SK-N-SH (cell line): Measurements from ENCODE around the gene PDE2A. TPM values are rescaled to one million over a fixed set of nuclear protein-coding genes. Genes with fewer than 3 reads are reported as not detected.

Experiments used
- CTCF ChIA-PET: fragments of 300-600, 350-600 bp; formaldehyde crosslinking; extraction: SDS; loops from one replicate; lab custom pipeline; 2021; lab: Yijun Ruan, JAX
- POLR2A ChIA-PET: fragments of 350-600 bp; sonication (Branson Sonifier 250); formaldehyde crosslinking; extraction: SDS; loops from one replicate; lab custom pipeline; 2020; ENCODE audit warnings: antibody characterized with exemption, inconsistent platforms; lab: Yijun Ruan, JAX
- DNase-seq: peaks from one replicate; pipeline ENCODE4 v3.0.0; 2012
- H2AFZ ChIP-seq: fragments of 200-600 bp; sonication (generic); 2 replicates; pipeline ENCODE4 v1.8.1; 2016; ENCODE audit warnings: antibody characterized with exemption, mild to moderate bottlenecking, low read depth
- H3F3A ChIP-seq: fragments of 200-600 bp; sonication (generic); replicated peaks from 2 replicates; pipeline ENCODE3; 2016; ENCODE audit warnings: antibody characterized with exemption, mild to moderate bottlenecking; ENCODE audit not compliant: insufficient read depth
- H3K27ac ChIP-seq, 2 experiments: fragments of 200-500 bp in 1 of 2; fragments of 200-600 bp in 1 of 2; sonication (Bioruptor generic) in 1 of 2; sonication (generic), shearing (Covaris generic) in 1 of 2; 2 replicates each; pipeline versions ENCODE4 v1.5.1 to v1.6.1; 2014 to 2016; ENCODE audit warnings: low read depth in 2 of 2, inconsistent platforms in 1 of 2, low read length in 1 of 2, mild to moderate bottlenecking in 1 of 2, mixed read lengths in 1 of 2
- H3K27me3 ChIP-seq: fragments of 200-600 bp; sonication (generic), shearing (Covaris generic); 2 replicates; pipeline ENCODE4 v1.6.1; 2016; ENCODE audit warnings: mixed run types; ENCODE audit not compliant: insufficient read depth
- H3K36me3 ChIP-seq, 2 experiments: fragments of 200-500 bp in 1 of 2; fragments of 200-600 bp in 1 of 2; sonication (Bioruptor generic) in 1 of 2; sonication (generic) in 1 of 2; replicated peaks in 1 of 2; 2 replicates each; pipeline versions ENCODE3 to v1.5.1; 2014 to 2016; ENCODE audit warnings: low read length in 1 of 2, mild to moderate bottlenecking in 1 of 2; ENCODE audit not compliant: insufficient read depth in 2 of 2, control insufficient read depth in 1 of 2
- H3K4me1 ChIP-seq, 2 experiments: fragments of 200-500 bp in 1 of 2; fragments of 200-600 bp in 1 of 2; sonication (Bioruptor generic) in 1 of 2; sonication (generic), shearing (Covaris generic) in 1 of 2; 2 replicates each; pipeline versions ENCODE4 v1.5.1 to v1.6.1; 2014 to 2016; ENCODE audit warnings: low read depth in 1 of 2, low read length in 1 of 2, mixed run types in 1 of 2; ENCODE audit not compliant: insufficient read depth in 2 of 2, control insufficient read depth in 1 of 2
- H3K4me2 ChIP-seq: fragments of 200-600 bp; sonication (generic), shearing (Covaris generic); 2 replicates; pipeline ENCODE4 v1.6.1; 2017; ENCODE audit warnings: mixed run types
- H3K4me3 ChIP-seq, 2 experiments: fragments of 200-500 bp in 1 of 2; fragments of 200-600 bp in 1 of 2; sonication (Bioruptor generic) in 1 of 2; sonication (generic), shearing (Covaris generic) in 1 of 2; 2 replicates each; pipeline versions ENCODE4 v1.5.1 to v1.8.1; 2014 to 2016; ENCODE audit warnings: low read depth in 2 of 2, inconsistent platforms in 1 of 2, low read length in 1 of 2, mild to moderate bottlenecking in 1 of 2, mixed read lengths in 1 of 2, moderate library complexity in 1 of 2
- H3K79me2 ChIP-seq: fragments of 200-600 bp; sonication (generic); 2 replicates; pipeline ENCODE4 v1.8.1; 2017; ENCODE audit warnings: mild to moderate bottlenecking; ENCODE audit not compliant: insufficient read depth
- H3K9ac ChIP-seq: fragments of 200-600 bp; sonication (generic); 2 replicates; pipeline ENCODE4 v1.6.1; 2017; ENCODE audit warnings: mixed run types
- H3K9me2 ChIP-seq: fragments of 200-600 bp; sonication (generic); 2 replicates; pipeline ENCODE4 v1.6.1; 2017; ENCODE audit warnings: mixed run types
- H3K9me3 ChIP-seq: fragments of 200-600 bp; sonication (generic); 2 replicates; pipeline ENCODE4 v1.6.1; 2017; ENCODE audit warnings: mixed run types, mild to moderate bottlenecking, moderate library complexity
- H4K20me1 ChIP-seq: fragments of 200-600 bp; sonication (generic); 2 replicates; pipeline ENCODE4 v1.6.1; 2017; ENCODE audit warnings: mild to moderate bottlenecking, mixed run types; ENCODE audit not compliant: insufficient read depth
- CHD2 ChIP-seq: fragments of 150-350 bp; IDR thresholded peaks from 2 replicates; pipeline ENCODE4 v1.6.1; 2018; ENCODE audit warnings: low read length; ENCODE audit not compliant: partially characterized antibody
- EP300 ChIP-seq, 2 experiments: IDR thresholded peaks; 2 replicates each; pipeline versions ENCODE4 v1.4.0 to v1.6.1; 2012; ENCODE audit warnings: borderline replicate concordance in 1 of 2, low read depth in 1 of 2, low read length in 1 of 2
- EZH2phosphoT487 ChIP-seq: fragments of 200-600 bp; sonication (generic); IDR thresholded peaks from 2 replicates; pipeline ENCODE4 v1.6.1; 2017; ENCODE audit warnings: low read depth, mixed run types, mild to moderate bottlenecking, antibody characterized with exemption, moderate library complexity, borderline replicate concordance
- FOSL2 ChIP-seq: IDR thresholded peaks from 2 replicates; pipeline ENCODE4 v1.4.0; 2012; ENCODE audit warnings: low read depth, mild to moderate bottlenecking, moderate library complexity, borderline replicate concordance
- GATA2 ChIP-seq: sonication (generic); formaldehyde crosslinking; IDR thresholded peaks from 2 replicates; pipeline ENCODE4 v1.5.0; 2020; ENCODE audit warnings: mild to moderate bottlenecking, missing genetic modification reagents
- JUND ChIP-seq: IDR thresholded peaks from 2 replicates; pipeline ENCODE4 v1.4.0; 2012
- MAX ChIP-seq: IDR thresholded peaks from 2 replicates; pipeline ENCODE4 v1.4.0; 2012; ENCODE audit warnings: low read depth
- MEF2A ChIP-seq: IDR thresholded peaks from 2 replicates; pipeline ENCODE4 v1.4.0; 2012; ENCODE audit warnings: low read depth, borderline replicate concordance
- MXI1 ChIP-seq: IDR thresholded peaks from 2 replicates; pipeline ENCODE4 v1.6.1; 2012; ENCODE audit warnings: mild to moderate bottlenecking, low read depth, low read length, improper control_type of control experiment
- NFIC ChIP-seq: IDR thresholded peaks from 2 replicates; pipeline ENCODE4 v1.4.0; 2012; ENCODE audit warnings: borderline replicate concordance
- POLR2AphosphoS5 ChIP-seq: IDR thresholded peaks from 2 replicates; pipeline ENCODE4 v1.6.1; 2012; ENCODE audit warnings: low read depth, low read length
- RCOR1 ChIP-seq: fragments of 150-350 bp; IDR thresholded peaks from 2 replicates; pipeline ENCODE4 v1.6.1; 2017; ENCODE audit warnings: antibody characterized with exemption, low read length
- RFX5 ChIP-seq: IDR thresholded peaks from 2 replicates; pipeline ENCODE4 v1.6.1; 2012; ENCODE audit warnings: mild to moderate bottlenecking, improper control_type of control experiment, low read length
- RXRA ChIP-seq: IDR thresholded peaks from 2 replicates; pipeline ENCODE4 v1.4.0; 2012; ENCODE audit warnings: low read depth, mild to moderate bottlenecking, borderline replicate concordance
- SMC3 ChIP-seq: IDR thresholded peaks from 2 replicates; pipeline ENCODE4 v1.6.1; 2012; ENCODE audit warnings: low read depth, low read length, improper control_type of control experiment
- ZBTB33 ChIP-seq: IDR thresholded peaks from 2 replicates; pipeline ENCODE4 v1.4.0; 2012; ENCODE audit warnings: low read depth, borderline replicate concordance
- WGBS: methylation state at CpG from one replicate; pipeline ENCODE4 v1.1.6; 2017; ENCODE audit warnings: low lambda C conversion rate; 5-methylcytosine and 5-hydroxymethylcytosine counted together
- polyA plus RNA-seq, 3 experiments: library from polyadenylated mRNA; depleted of rRNA; stranded (reverse); fragments of >200 nt; gene quantifications; 2 replicates each; pipeline ENCODE4 v1.2.3, GENCODE V29; 2012
- TF ChIP-seq, protein P1 (sequence below): IDR thresholded peaks from 2 replicates; pipeline ENCODE4 v1.4.0; 2012; ENCODE audit warnings: low read depth, borderline replicate concordance
- TF ChIP-seq, protein P2 (sequence below): fragments of 200-600 bp; sonication (generic); IDR thresholded peaks from 2 replicates; pipeline ENCODE4 v1.6.1; 2017; ENCODE audit warnings: antibody characterized with exemption, mild to moderate bottlenecking, moderate library complexity
- TF ChIP-seq, protein P3 (sequence below): fragments of 150-350 bp; IDR thresholded peaks from 2 replicates; pipeline ENCODE4 v1.6.1; 2017; ENCODE audit warnings: antibody characterized with exemption, low read length, low read depth, borderline replicate concordance

PDE2A gene
- polyA plus RNA-seq, 1 of the 3 experiments (the other 2 are of a cell fraction): 0.43 TPM

DNA sequence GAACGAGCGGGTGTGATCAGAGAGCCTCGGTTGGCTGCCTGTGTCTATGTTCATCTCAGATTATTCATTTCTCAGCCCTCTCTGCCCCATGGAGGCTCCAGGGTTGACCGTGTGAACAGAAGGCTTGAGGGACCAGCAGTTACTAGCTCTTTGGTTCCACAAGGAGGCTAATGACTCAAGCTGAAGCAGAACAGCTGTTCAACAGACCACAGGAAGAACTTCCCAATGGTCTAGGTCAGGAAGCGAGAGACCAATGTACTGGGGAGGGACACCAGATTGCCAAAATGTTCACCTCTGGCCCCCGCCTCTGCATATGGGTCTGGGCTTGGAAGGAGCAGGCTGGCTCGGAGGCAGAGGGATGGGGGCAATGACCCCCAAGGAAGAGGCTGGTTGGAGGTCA is 14.7 kb upstream of the PDE2A start:
- ChIA-PET CTCF (interaction anchor here (1.5 to 1.8 kb wide), 3 partner anchors 100 to 115 kb away, joined by 3 to 5 read pairs (median 4); no protein-coding TSS in a partner anchor), POLR2A (no interaction called here)
- H3F3A ChIP-seq: no peaks in the 10 kb centered on the region
- no peak overlapping the region for H3K9ac ChIP-seq
- H3K27ac ChIP-seq: no peak overlapping the region
- peaks cover 0 to 62% of the 10 kb centered on the region in 2 experiments for H3K36me3 ChIP-seq
- no peaks in the 10 kb centered on the region for H3K79me2 ChIP-seq
- peaks cover 0 to 20% of the 10 kb centered on the region in 2 experiments; a peak in 1 of 4 replicates for H3K4me1 ChIP-seq
- H2AFZ ChIP-seq: no peak overlapping the region
- H3K9me3 ChIP-seq: no peaks in the 10 kb centered on the region
- TF ChIP-seq, protein P1, sequence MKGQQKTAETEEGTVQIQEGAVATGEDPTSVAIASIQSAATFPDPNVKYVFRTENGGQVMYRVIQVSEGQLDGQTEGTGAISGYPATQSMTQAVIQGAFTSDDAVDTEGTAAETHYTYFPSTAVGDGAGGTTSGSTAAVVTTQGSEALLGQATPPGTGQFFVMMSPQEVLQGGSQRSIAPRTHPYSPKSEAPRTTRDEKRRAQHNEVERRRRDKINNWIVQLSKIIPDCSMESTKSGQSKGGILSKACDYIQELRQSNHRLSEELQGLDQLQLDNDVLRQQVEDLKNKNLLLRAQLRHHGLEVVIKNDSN: no peak
- TF ChIP-seq FOSL2: no peak
- WGBS: 93% methylated on average over 6 of the region's 7 CpGs
- H3K4me3 ChIP-seq: no peak overlapping the region
- no peaks in the 10 kb centered on the region for H3K9me2 ChIP-seq
- H3K4me2 ChIP-seq: no peak overlapping the region
- no peaks in the 10 kb centered on the region for H3K27me3 ChIP-seq
- no peak for DNase-seq
- peaks cover 8% of the 10 kb centered on the region for H4K20me1 ChIP-seq

GRCh38 chr11:72688486-72688885 is 14.3 kb upstream of the PDE2A start:
- CTCF ChIA-PET: interaction anchor here (1.1 to 1.8 kb wide), 3 partner anchors 100 to 103 kb away, joined by 3 to 5 read pairs (median 4); no protein-coding TSS in a partner anchor
- Histone ChIP-seq H3K4me3 (no peak overlapping the region), H3K9ac (no peak overlapping the region), H3K79me2 (no peaks in the 10 kb centered on the region), H3K9me2 (no peaks in the 10 kb centered on the region), H3K9me3 (no peaks in the 10 kb centered on the region), H3F3A (no peaks in the 10 kb centered on the region), H3K4me2 (no peak overlapping the region), H3K36me3 (peaks cover 0 to 60% of the 10 kb centered on the region in 2 experiments), H2AFZ (no peak overlapping the region), H4K20me1 (peaks cover 12% of the 10 kb centered on the region), H3K4me1 (peaks cover 0 to 20% of the 10 kb centered on the region in 2 experiments; a peak in 1 of 4 replicates), H3K27ac (no peak overlapping the region), H3K27me3 (no peaks in the 10 kb centered on the region)
- 91% methylated on average over 7 of the region's 7 CpGs for WGBS
- no peak for DNase-seq
- POLR2A ChIA-PET: no interaction called here
- no peak for TF ChIP-seq EZH2phosphoT487
- TF ChIP-seq, protein P2, sequence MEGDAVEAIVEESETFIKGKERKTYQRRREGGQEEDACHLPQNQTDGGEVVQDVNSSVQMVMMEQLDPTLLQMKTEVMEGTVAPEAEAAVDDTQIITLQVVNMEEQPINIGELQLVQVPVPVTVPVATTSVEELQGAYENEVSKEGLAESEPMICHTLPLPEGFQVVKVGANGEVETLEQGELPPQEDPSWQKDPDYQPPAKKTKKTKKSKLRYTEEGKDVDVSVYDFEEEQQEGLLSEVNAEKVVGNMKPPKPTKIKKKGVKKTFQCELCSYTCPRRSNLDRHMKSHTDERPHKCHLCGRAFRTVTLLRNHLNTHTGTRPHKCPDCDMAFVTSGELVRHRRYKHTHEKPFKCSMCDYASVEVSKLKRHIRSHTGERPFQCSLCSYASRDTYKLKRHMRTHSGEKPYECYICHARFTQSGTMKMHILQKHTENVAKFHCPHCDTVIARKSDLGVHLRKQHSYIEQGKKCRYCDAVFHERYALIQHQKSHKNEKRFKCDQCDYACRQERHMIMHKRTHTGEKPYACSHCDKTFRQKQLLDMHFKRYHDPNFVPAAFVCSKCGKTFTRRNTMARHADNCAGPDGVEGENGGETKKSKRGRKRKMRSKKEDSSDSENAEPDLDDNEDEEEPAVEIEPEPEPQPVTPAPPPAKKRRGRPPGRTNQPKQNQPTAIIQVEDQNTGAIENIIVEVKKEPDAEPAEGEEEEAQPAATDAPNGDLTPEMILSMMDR: no peak
- no peak for TF ChIP-seq MXI1
- no peak for TF ChIP-seq CHD2
- TF ChIP-seq SMC3: no peak
- TF ChIP-seq RXRA: no peak
- TF ChIP-seq, protein P3, sequence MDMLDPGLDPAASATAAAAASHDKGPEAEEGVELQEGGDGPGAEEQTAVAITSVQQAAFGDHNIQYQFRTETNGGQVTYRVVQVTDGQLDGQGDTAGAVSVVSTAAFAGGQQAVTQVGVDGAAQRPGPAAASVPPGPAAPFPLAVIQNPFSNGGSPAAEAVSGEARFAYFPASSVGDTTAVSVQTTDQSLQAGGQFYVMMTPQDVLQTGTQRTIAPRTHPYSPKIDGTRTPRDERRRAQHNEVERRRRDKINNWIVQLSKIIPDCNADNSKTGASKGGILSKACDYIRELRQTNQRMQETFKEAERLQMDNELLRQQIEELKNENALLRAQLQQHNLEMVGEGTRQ: no peak
- TF ChIP-seq, protein P1: no peak
- TF ChIP-seq GATA2 (CRISPR knock-in tag): no peak
- no peak for TF ChIP-seq RFX5
- no peak for TF ChIP-seq RCOR1
- TF ChIP-seq NFIC: no peak
- TF ChIP-seq EP300 (IDR thresholded peaks at IDR 0.05; ENCODE audit: borderline replicate concordance in 1 of 2, low read depth in 1 of 2, low read length in 1 of 2): no peak
- no peak for TF ChIP-seq ZBTB33
- TF ChIP-seq JUND: no peak
- no peak for TF ChIP-seq MAX
- TF ChIP-seq MEF2A: no peak
- TF ChIP-seq POLR2AphosphoS5: no peak
